HG02973 (cell line): ENCODE data around the gene SYNPO.

Experiments
- ATAC-seq: cut with Tn5 transposase; IDR thresholded peaks from one replicate; pipeline ENCODE4 v1.9.1; 2021; ENCODE audit warnings: moderate library complexity; ENCODE audit not compliant: unreplicated experiment

SYNPO gene

GRCh38 chr5:150624334-150625163, 15.9 kb upstream of the SYNPO start:
- ATAC-seq: peak; percentile 29

GRCh38 chr5:150625164-150625535, 15.3 kb upstream of the SYNPO start:
- no peak for ATAC-seq

GRCh38 chr5:150625831-150626746, 14.4 kb upstream of the SYNPO start:
- peak; percentile 38 for ATAC-seq

- ATAC-seq: no peak
These were observed 13.6 kb upstream of the SYNPO start for GRCh38 chr5:150626853-150627276.

GRCh38 chr5:150627731-150628545, 12.5 kb upstream of the SYNPO start:
- ATAC-seq: no peak

GRCh38 chr5:150628936-150629485, 11.4 kb upstream of the SYNPO start:
- no peak for ATAC-seq

- ATAC-seq: no peak
These were observed 10.4 kb upstream of the SYNPO start for GRCh38 chr5:150630016-150630415.

GRCh38 chr5:150630461-150631325, 9.8 kb upstream of the SYNPO start:
- no peak for ATAC-seq

- ATAC-seq: no peak
These were observed 9.1 kb upstream of the SYNPO start for GRCh38 chr5:150631326-150631701.

- no peak for ATAC-seq
These were observed 7.9 kb upstream of the SYNPO start for GRCh38 chr5:150632305-150633160.

- ATAC-seq: no peak
These were observed 7.0 kb upstream of the SYNPO start for GRCh38 chr5:150633429-150633828.

GRCh38 chr5:150636391-150637244, 3.8 kb upstream of the SYNPO start:
- ATAC-seq: no peak

GRCh38 chr5:150637245-150638052, 3.0 kb upstream of the SYNPO start:
- ATAC-seq: no peak

- ATAC-seq: no peak
These were observed 2.4 kb upstream of the SYNPO start for GRCh38 chr5:150638053-150638444.

GRCh38 chr5:150638488-150639376, 1.7 kb upstream of the SYNPO start:
- ATAC-seq: no peak

GRCh38 chr5:150639377-150639692, 1.1 kb upstream of the SYNPO start:
- ATAC-seq: no peak
